ENCODE measurements around the gene HLCS. TPM values are rescaled to one million over a fixed set of nuclear protein-coding genes. Genes with fewer than 3 reads are reported as not detected.

HLCS gene
- total RNA-seq, 1 donor from 2014 or later = 28.1 TPM

GRCh38 chr21:36881228-36881627 lies 85.2 kb downstream of the HLCS start:
- peak; percentile 34 for DNase-seq

- no peak for DNase-seq
These were observed 86.6 kb downstream of the HLCS start for GRCh38 chr21:36879827-36880226.

GRCh38 chr21:36877741-36878140 lies 88.7 kb downstream of the HLCS start:
- no peak for DNase-seq

- DNase-seq = no peak
These were observed 91.8 kb downstream of the HLCS start for GRCh38 chr21:36874665-36875064.

- DNase-seq = no peak
These were observed 93.0 kb downstream of the HLCS start for GRCh38 chr21:36873513-36873912.

GRCh38 chr21:36867291-36867905 lies 99.1 kb downstream of the HLCS start:
- DNase-seq = no peak

GRCh38 chr21:36866419-36866818 lies 100.0 kb downstream of the HLCS start:
- no peak for DNase-seq

- DNase-seq = no peak
These were observed 101.5 kb downstream of the HLCS start for GRCh38 chr21:36864974-36865373.

GRCh38 chr21:36863260-36863659 lies 103.2 kb downstream of the HLCS start:
- no peak for DNase-seq

- no peak for DNase-seq
These were observed 104.7 kb downstream of the HLCS start for GRCh38 chr21:36861595-36862323.

GRCh38 chr21:36860736-36861594 lies 105.5 kb downstream of the HLCS start:
- no peak for DNase-seq

- no peak for DNase-seq
These were observed 106.5 kb downstream of the HLCS start for GRCh38 chr21:36859744-36860501.

- no peak for DNase-seq
These were observed 108.0 kb downstream of the HLCS start for GRCh38 chr21:36858320-36858957.

- DNase-seq = no peak
These were observed 109.8 kb downstream of the HLCS start for GRCh38 chr21:36856643-36857042.

GRCh38 chr21:36854391-36854790 lies 112.1 kb downstream of the HLCS start:
- DNase-seq = peak; percentile 17

- no peak for DNase-seq
These were observed 113.6 kb downstream of the HLCS start for GRCh38 chr21:36852864-36853263.

GRCh38 chr21:36852293-36852692 lies 114.2 kb downstream of the HLCS start:
- DNase-seq = no peak

- no peak for DNase-seq
These were observed 115.3 kb downstream of the HLCS start for GRCh38 chr21:36851121-36851520.

- DNase-seq = no peak
These were observed 116.1 kb downstream of the HLCS start for GRCh38 chr21:36850372-36850771.

GRCh38 chr21:36849461-36850105 lies 116.9 kb downstream of the HLCS start:
- no peak for DNase-seq

- DNase-seq = no peak
These were observed 117.7 kb downstream of the HLCS start for GRCh38 chr21:36848730-36849274.
